ENCODE data around the gene SORBS1. TPM values are rescaled to one million over a fixed set of nuclear protein-coding genes. Genes with fewer than 3 reads are reported as not detected.

Gene SORBS1
- total RNA-seq, 1 donor from 2014 or later = 28.2 TPM

- Mint-ChIP-seq H3K4me1 (ENCODE audit: unreplicated experiment) (peaks cover 60% of the 10 kb centered on the region), H3K4me3 (no peak overlapping the region), H3K9me3 (peaks cover 7% of the 10 kb centered on the region), H3K36me3 (peaks cover 3% of the 10 kb centered on the region), H3K27ac (no peak overlapping the region), H3K27me3 (no peaks in the 10 kb centered on the region)
- no peak for DNase-seq (ENCODE audit: extremely low spot score, unreplicated experiment)
- TF ChIP-seq, protein P1, sequence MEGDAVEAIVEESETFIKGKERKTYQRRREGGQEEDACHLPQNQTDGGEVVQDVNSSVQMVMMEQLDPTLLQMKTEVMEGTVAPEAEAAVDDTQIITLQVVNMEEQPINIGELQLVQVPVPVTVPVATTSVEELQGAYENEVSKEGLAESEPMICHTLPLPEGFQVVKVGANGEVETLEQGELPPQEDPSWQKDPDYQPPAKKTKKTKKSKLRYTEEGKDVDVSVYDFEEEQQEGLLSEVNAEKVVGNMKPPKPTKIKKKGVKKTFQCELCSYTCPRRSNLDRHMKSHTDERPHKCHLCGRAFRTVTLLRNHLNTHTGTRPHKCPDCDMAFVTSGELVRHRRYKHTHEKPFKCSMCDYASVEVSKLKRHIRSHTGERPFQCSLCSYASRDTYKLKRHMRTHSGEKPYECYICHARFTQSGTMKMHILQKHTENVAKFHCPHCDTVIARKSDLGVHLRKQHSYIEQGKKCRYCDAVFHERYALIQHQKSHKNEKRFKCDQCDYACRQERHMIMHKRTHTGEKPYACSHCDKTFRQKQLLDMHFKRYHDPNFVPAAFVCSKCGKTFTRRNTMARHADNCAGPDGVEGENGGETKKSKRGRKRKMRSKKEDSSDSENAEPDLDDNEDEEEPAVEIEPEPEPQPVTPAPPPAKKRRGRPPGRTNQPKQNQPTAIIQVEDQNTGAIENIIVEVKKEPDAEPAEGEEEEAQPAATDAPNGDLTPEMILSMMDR (conservative IDR thresholded peaks at IDR 0.05) = no peak
These were observed 20.6 kb downstream of the SORBS1 start for GRCh38 chr10:95540514-95541052.

DNA sequence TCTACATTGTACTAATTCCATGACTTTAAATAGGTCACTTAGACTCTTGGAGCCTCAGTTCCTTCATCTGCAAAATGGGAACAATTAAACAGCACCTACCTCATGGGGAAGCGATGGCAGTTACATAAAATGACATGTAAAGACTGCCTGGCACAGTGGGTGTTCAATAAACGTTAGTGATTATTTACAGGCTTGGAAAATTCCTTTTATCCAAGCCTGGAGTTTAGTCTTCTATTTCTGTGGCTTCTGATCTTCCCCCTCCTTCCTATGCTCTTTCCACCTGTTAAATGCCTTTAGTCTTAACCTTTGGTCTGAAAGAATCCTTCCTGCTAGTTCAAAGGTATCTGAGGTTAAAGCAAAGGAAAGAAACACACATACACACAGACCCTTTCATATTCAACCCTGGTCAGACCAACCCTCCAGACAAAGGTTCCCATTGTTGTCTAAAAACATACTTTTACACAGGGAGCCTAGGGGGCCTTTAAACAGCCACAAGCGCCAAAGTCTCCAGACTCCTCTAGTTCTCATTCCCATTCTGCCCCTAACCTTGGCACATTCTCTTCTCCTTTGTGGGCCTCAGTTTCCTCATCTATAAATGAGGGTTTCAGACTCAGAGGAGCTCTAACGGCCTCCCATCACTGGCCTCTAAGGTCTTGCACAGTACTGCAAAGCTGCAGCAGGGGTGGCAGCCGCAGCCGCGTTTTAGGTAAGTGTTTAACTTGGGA is 21.4 kb downstream of the SORBS1 start:
- TF ChIP-seq, protein P1 (conservative IDR thresholded peaks at IDR 0.05) = no peak

DNA sequence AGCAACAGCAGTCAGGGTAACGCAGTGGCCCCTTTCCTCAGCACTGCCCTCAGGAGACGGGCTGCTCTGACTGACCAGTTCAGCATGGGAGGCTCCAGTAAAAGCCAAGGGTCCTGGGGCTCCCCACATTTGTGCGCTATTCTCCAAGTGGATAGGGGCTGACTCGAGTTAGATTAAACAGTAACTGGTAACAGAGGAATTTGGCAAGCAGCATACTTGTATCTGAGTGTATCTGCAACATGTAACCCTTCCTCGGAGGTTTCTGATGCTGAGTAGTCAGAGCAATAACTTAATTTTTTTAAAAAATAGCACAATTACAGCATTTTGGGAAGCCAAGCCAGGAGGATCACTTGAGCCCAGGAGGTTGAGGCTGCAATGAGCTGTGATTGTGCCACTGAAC is 22.8 kb downstream of the SORBS1 start:
- H3K4me3 Mint-ChIP-seq = no peak overlapping the region
- DNase-seq (ENCODE audit: extremely low spot score, unreplicated experiment) = no peak
- H3K9me3 Mint-ChIP-seq = peaks cover 7% of the 10 kb centered on the region
- TF ChIP-seq, protein P1 (conservative IDR thresholded peaks at IDR 0.05) = no peak
- peaks cover 3% of the 10 kb centered on the region for H3K36me3 Mint-ChIP-seq
- peaks cover 62% of the 10 kb centered on the region for H3K4me1 Mint-ChIP-seq (ENCODE audit: unreplicated experiment)
- no peak overlapping the region for H3K27ac Mint-ChIP-seq
- H3K27me3 Mint-ChIP-seq = no peaks in the 10 kb centered on the region

More for the DNA sequence above, 21.4 kb downstream of the SORBS1 start:
- Mint-ChIP-seq H3K27me3 (no peaks in the 10 kb centered on the region), H3K4me1 (ENCODE audit: unreplicated experiment) (peaks cover 63% of the 10 kb centered on the region), H3K4me3 (no peak overlapping the region), H3K27ac (no peak overlapping the region), H3K36me3 (peaks cover 3% of the 10 kb centered on the region), H3K9me3 (peaks cover 7% of the 10 kb centered on the region)
- DNase-seq (ENCODE audit: extremely low spot score, unreplicated experiment) = no peak

DNA sequence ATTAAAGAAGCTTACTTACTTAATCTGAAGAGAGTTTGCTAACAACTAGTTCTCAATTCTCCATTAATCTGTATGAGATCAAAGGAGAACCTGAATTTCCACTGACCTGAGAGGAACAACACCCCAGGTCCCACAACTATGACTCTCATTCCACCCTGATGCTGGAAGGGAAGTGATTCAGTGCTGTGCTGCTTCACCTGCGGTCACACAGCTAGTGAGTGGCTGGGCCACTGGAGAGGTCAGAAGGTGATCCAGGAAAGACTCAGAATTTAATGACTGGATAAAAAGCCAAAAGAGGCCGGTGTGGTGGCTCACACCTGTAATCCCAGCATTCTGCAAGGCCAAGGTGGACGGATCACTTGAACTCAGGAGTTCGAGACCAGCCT is 23.6 kb downstream of the SORBS1 start:
- H3K9me3 Mint-ChIP-seq = peaks cover 7% of the 10 kb centered on the region
- no peaks in the 10 kb centered on the region for H3K27me3 Mint-ChIP-seq
- peaks cover 67% of the 10 kb centered on the region for H3K4me1 Mint-ChIP-seq (ENCODE audit: unreplicated experiment)
- peak overlapping the region; percentile 73 for H3K27ac Mint-ChIP-seq
- DNase-seq (ENCODE audit: extremely low spot score, unreplicated experiment) = no peak
- H3K4me3 Mint-ChIP-seq = peak overlapping the region; percentile 10
- peaks cover 3% of the 10 kb centered on the region for H3K36me3 Mint-ChIP-seq
- TF ChIP-seq, protein P1 (conservative IDR thresholded peaks at IDR 0.05) = no peak

DNA sequence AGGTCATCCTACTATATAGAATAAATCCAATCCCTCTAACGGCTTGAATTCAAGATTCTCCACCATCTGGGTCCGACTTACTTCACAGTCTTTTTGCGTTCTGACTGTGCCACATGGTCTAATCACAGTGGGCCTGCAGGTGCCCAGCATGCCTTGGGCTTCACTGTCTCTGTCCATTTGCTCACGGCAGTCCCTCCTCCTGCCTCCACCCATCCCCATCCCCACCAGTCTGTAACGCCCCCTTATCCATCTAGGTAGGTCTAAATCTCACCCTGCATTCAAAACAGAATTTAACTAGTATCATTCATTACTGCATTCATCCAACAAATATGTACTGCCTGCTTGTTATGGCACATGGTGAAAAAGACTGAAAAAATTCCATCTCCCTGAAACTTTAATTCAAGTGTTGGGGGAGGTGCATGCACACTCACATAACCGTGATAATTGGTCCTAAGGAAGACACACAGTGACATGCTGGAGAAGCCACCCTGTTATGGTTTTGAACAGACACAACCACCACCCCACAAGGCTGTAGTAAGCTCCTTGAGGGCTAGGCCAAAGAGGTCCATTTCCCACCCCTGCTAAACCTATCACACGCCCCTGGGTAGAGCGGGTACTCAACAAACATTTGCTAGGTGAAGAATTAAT is 24.2 kb downstream of the SORBS1 start:
- H3K9me3 Mint-ChIP-seq = peaks cover 4% of the 10 kb centered on the region
- DNase-seq (ENCODE audit: extremely low spot score, unreplicated experiment) = no peak
- H3K27ac Mint-ChIP-seq = peak overlapping the region; percentile 73
- no peaks in the 10 kb centered on the region for H3K27me3 Mint-ChIP-seq
- TF ChIP-seq, protein P1 (conservative IDR thresholded peaks at IDR 0.05) = no peak
- peaks cover 65% of the 10 kb centered on the region for H3K4me1 Mint-ChIP-seq (ENCODE audit: unreplicated experiment)
- H3K36me3 Mint-ChIP-seq = peaks cover 3% of the 10 kb centered on the region
- peak overlapping the region; percentile 10 for H3K4me3 Mint-ChIP-seq

Data from type B pancreatic cell (in vitro differentiated cells).